ENCODE data around the gene PSME3.
A peak's percentile ranks its signal among the peaks of the same experiment; 100 is the strongest.

The PSME3 gene

GRCh38 chr17:42798383-42799380 lies 34.5 kb upstream of the PSME3 start, which contains the start of the genes CNTD1 and COA3:
Gene CNTD1, plus strand, starts transcription at chr17:42798861. Its CDS starts 207 bp downstream, at chr17:42799068.
Gene COA3, minus strand, starts transcription at chr17:42798704. Its CDS starts 23 bp downstream, at chr17:42798681.
- TF ChIP-seq, protein P1, sequence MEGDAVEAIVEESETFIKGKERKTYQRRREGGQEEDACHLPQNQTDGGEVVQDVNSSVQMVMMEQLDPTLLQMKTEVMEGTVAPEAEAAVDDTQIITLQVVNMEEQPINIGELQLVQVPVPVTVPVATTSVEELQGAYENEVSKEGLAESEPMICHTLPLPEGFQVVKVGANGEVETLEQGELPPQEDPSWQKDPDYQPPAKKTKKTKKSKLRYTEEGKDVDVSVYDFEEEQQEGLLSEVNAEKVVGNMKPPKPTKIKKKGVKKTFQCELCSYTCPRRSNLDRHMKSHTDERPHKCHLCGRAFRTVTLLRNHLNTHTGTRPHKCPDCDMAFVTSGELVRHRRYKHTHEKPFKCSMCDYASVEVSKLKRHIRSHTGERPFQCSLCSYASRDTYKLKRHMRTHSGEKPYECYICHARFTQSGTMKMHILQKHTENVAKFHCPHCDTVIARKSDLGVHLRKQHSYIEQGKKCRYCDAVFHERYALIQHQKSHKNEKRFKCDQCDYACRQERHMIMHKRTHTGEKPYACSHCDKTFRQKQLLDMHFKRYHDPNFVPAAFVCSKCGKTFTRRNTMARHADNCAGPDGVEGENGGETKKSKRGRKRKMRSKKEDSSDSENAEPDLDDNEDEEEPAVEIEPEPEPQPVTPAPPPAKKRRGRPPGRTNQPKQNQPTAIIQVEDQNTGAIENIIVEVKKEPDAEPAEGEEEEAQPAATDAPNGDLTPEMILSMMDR (conservative IDR thresholded peaks at IDR 0.05; ENCODE audit: low read depth) = no peak
- peak; percentile 85 for DNase-seq (ENCODE audit: low spot score)
- ChIA-PET POLR2A (ENCODE audit: low non-redundant PET) (interaction anchor here (0.5 to 0.7 kb wide), 2 partner anchors 25 to 40 kb away, joined by 3 read pairs; partner anchors contain the start of gene VPS25), CTCF (interaction anchor here (0.6 to 1.0 kb wide), 2 partner anchors 23 to 220 kb away, joined by 4 read pairs; no protein-coding TSS in a partner anchor)
- peak within 1 kb of the TSS; percentile 65 for H3K27ac ChIP-seq

DNA sequence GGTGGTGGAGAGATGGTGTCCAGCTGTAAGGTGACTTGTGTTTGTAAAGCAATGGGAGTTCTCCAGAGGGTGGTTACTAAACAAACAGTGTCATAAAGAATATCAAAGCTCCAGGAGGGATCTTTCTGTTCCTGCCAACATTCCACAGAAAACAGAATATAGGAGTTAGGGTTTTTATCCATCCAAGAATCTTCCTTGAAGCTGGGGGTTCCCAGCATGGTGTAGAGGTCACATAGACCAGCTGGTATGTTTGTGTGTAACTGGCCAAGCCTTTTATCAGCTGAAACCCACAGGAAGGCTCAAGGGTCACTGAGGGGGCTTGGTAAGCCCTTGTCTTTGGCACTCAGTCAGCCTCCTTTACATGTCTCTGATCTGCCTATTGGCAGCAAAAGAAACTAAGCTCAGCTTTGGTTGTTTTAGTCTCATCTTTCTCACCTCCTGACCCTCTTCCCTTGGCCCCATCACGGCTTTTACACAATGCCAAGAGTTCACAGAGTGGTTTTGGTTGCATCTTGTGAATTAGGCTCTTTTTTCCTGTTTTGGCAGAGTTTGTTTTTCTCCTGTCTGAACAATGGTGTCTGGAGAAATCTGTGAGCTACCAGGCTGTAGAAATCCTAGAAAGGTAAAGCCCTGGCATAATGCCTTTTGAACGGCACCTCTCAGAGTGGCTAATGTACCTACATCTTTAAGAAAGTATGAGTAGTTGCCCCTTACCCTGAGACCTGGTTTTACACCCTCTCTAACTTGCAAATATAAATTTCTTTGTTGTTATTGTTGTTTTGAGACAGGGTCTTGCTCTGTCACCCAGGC lies 29.9 kb upstream of the PSME3 start:
- POLR2A ChIA-PET (ENCODE audit: low non-redundant PET) = no interaction called here
- CTCF ChIA-PET = interaction anchor here (0.6 to 1.0 kb wide), 3 partner anchors 21 to 225 kb away, joined by 3 to 4 read pairs (median 3); partner anchors contain the start of gene BECN1
- DNase-seq (ENCODE audit: low spot score) = no peak
- TF ChIP-seq, protein P1 (conservative IDR thresholded peaks at IDR 0.05; ENCODE audit: low read depth) = no peak
- no peak overlapping the region for H3K27ac ChIP-seq

DNA sequence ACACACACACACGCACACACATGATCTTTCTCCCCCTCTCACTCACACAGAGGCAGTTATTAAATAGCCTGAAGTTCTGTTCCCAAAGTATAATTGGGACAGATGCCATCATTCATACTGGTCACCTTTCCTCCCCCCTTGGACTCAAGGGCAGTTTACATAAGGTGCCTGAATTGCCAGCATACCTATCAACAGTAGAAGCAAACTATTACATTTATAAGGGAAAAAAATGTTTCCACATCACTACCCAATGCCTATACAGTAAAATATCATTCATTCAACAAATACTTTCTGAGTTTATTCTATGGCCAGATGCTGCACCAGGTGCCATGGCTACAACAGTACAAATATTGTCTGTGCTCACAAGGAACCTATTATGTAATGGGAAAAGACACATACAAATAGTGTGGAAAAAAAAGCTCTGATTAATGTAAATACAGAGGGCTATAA lies 28.3 kb upstream of the PSME3 start:
- TF ChIP-seq, protein P1 (conservative IDR thresholded peaks at IDR 0.05; ENCODE audit: low read depth) = no peak
- H3K27ac ChIP-seq = no peak overlapping the region
- no peak for DNase-seq (ENCODE audit: low spot score)
- ChIA-PET POLR2A (ENCODE audit: low non-redundant PET) (no interaction called here), CTCF (interaction anchor here (0.6 kb wide), 1 partner anchor 74 kb away, joined by 3 read pairs; no protein-coding TSS in a partner anchor)

DNA sequence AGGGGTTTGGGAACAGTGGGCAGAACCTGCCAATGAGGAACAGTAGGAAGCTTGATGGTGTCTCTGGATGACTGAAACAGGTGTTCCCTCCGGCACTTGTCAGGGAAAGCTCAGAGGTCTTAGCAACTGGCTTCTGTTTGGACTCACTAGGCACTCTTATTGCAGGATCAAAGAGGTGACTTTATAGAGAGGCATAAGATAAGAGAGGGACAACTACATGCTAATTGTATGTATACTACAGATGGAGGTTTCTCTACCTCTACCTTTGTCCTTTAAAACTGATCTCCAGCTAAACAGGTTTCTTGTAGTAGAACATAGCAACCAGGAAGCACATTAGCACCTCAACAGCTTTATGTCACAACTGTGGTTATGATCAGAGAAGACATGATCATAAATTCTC lies 26.9 kb upstream of the PSME3 start:
- DNase-seq (ENCODE audit: low spot score) = no peak
- H3K27ac ChIP-seq = no peak overlapping the region
- TF ChIP-seq, protein P1 (conservative IDR thresholded peaks at IDR 0.05; ENCODE audit: low read depth) = no peak
- POLR2A ChIA-PET (ENCODE audit: low non-redundant PET) = interaction anchor here (0.7 kb wide), 1 partner anchor 18 kb away, joined by 3 read pairs; no protein-coding TSS in a partner anchor
- CTCF ChIA-PET = interaction anchor here (0.5 to 1.0 kb wide), 3 partner anchors 12 to 84 kb away, joined by 4 to 5 read pairs (median 4); no protein-coding TSS in a partner anchor

GRCh38 chr17:42809250-42809649 lies 23.9 kb upstream of the PSME3 start:
- DNase-seq (ENCODE audit: low spot score) = peak; percentile 73
- ChIA-PET POLR2A (ENCODE audit: low non-redundant PET) (no interaction called here), CTCF (no interaction called here)
- TF ChIP-seq, protein P1 (conservative IDR thresholded peaks at IDR 0.05; ENCODE audit: low read depth) = no peak
- H3K27ac ChIP-seq = peak overlapping the region; percentile 21; the same call in 1 of the 2 replicates
